HPDE6-E6E7 (cell line): ENCODE results near the gene ZNRF3.

Experiments
- DNase-seq: peaks from one replicate; pipeline ENCODE4 v3.0.0; 2011; ENCODE audit warnings: missing footprints; ENCODE audit errors: extremely low spot score

The ZNRF3 gene

DNA sequence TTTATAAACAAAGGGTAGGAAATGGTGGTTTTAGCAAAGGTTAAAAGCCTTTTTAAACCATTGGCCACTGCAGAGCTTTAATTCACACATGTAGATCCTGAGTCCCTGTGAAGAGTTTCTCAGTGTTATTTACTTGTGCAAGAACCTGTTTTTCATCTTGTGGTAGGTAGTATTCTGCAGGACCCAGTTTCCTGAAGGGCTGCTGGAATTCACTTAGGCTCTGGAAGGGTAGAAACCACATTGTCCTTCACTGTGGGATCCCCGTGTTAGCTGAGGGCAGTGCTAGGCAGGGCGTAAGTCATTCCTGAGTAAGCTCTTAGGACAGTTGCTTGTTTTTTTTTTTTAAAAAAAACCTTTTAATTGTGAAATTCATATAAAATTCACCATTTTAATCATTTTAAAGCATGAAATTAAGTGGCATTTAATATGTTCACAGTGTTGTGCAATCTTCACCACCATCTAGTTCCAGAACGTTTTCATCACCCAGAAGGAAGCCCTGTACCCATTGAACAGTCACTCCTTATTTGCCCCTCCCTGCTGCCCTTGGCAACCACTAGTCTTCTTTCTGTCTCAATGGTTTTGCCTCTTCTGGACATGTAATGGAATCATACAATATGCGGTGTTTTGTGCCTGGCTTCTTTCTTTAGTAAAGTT lies 100.5 kb downstream of the ZNRF3 start:
- no peak for DNase-seq

GRCh38 chr22:28984482-28985158 lies 101.2 kb downstream of the ZNRF3 start:
- no peak for DNase-seq

DNA sequence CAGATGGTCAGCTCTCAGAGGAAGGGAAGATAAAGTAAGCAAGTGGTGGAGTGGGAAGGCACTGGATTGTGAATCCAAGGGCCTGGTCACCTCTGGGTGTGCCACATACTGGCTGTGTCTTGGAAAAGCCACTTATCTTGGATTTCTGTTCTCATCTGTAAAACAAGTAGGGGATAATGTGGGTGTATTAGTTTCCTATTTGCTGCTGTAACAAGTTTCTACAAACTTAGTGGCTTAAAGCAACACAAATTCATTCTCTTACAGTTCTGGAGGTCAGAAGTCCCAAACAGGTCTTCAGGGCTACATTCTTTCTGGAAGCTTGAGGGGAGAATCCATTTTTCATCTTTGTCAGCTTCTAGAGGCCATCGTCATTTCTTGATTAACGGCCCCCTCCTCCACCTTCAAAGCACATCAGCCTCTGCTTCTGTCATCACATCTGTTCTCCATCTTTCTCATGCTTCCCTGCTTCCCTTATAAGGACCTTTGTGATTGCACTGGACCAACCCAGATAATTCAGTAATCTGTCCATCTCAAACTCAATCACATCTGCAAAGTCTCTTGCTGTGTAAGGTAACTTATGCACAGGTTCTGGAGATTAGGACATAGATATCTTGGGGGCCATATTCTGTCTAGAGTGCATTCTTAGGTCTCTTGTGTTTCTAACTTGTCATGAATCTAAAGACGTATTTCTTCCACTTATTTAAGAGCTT lies 102.4 kb downstream of the ZNRF3 start:
- DNase-seq = no peak

GRCh38 chr22:28986366-28986765 lies 103.0 kb downstream of the ZNRF3 start:
- DNase-seq = no peak

- DNase-seq = no peak
Observed at GRCh38 chr22:28988457-28988856, 105.1 kb downstream of the ZNRF3 start.

- DNase-seq = no peak
Observed at GRCh38 chr22:28989035-28989464, 105.7 kb downstream of the ZNRF3 start.

GRCh38 chr22:28989484-28989883 lies 106.1 kb downstream of the ZNRF3 start:
- DNase-seq = no peak

- DNase-seq = no peak
Observed at GRCh38 chr22:28989912-28990311, 106.5 kb downstream of the ZNRF3 start.

DNA sequence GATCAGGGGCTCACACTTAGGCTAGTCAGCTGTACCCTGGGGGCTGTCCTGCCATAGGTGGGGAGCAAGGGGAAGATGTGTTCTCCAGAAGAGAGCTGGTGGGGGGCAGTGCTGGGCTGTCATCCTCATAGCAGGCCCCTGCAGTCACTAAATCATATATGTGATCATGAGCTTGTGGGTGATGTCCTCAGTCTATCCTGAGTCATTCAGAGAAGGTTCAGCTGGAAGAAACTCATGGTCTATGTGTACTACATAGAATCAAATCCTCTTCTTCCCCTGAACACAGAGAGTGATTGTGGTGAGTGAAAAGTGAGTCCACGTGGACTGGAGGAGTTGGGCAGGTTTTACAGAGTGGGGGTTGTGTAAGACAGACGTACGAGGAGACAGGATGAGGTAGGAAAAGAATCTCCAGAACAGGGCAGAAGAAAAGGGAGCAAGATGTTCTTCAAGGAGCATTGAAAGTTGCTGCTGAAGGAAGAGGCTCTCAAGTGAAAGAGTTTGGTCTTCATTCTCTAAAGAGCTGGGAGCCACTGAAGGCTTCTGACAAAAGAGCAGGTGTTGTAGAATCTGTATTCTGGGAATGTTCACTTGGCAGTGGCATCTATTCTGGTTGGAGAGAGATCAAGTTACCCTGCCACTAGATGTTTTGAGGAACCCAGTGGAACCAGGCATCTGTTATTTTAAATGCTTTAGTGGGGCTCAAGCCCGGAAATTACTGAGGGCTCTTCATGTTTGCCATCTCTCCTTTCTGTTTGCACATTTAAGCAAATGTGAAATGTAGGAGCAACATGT lies 109.4 kb downstream of the ZNRF3 start:
- DNase-seq = no peak

GRCh38 chr22:28994522-28994921 lies 111.2 kb downstream of the ZNRF3 start:
- DNase-seq = no peak

DNA sequence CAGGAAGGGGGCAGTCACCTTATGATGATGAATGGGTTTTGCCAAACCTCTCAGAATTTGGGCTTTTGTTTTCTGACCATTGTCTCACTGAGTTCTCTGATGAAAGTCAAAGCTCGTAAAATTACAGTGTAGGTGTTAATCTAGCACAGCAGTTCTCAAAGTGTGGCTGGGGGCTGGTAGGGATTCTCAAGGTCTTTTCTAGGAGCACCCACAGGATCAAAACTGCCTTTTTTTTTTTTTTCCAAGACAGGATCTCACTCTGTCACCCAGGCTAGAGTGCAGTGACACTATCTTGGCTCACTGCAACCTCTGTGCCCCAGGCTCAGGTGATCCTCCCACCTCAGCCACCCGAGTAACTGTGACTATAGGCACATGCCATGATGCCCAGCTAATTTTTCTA lies 112.2 kb downstream of the ZNRF3 start:
- no peak for DNase-seq

GRCh38 chr22:28997342-28997741 lies 114.0 kb downstream of the ZNRF3 start:
- no peak for DNase-seq

DNA sequence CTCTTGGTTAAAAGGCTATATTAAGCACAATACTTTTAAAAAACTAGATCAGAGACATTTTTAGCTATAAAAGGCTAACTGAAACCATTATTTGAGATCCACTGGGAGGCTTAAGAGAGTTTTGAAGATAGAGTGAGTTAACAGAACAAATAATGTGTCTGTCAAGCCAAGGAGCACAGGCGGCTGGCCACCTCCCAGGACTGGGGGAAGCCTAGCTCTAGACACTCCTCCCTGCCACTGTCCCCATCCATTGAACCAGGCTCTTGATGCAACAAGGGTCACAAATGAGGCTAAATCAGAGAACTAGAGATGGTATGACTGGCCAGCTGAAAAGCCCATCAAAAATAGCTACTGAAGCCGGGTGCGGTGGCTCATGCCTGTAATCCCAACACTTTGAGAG lies 115.3 kb downstream of the ZNRF3 start:
- no peak for DNase-seq

DNA sequence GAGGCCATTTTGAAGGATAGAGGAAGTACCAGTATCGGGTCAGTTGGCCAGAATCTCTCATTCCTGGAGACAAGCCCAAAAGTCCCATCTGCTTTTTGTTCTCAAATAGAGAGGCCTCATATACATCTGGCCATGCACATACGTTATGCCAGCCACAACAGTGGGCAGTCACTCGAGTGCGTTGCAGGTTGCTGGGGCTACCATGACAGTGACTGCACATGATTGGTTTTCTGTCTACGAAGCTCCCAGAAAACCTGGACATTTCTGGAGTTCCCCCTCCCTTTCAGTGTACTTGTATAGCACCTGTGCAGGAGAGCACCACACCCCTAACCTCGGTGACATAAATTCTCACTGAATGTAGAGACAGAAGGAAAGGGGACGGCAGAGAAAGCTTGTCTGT lies 116.1 kb downstream of the ZNRF3 start:
- DNase-seq = no peak

- no peak for DNase-seq
Observed at GRCh38 chr22:28999919-29000556, 116.7 kb downstream of the ZNRF3 start.

DNA sequence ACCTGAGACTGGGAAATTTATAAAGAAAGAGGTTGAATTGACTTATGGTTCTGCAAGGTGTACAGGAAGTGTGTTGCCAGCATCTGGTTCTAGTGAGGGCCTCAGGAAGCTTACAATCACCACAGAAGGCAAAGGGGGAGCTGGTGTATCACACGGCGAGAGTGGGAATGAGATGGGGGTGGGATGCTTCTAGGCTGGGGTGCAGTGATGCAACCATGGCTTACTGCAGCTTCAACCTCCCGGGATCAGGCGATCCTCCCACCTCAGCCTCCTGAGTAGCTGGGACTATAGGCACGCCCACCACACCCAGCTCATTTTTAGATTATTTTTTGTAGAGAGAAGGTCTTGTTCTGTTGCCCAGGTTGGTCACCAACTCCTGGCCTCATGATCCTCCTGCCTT lies 117.3 kb downstream of the ZNRF3 start:
- no peak for DNase-seq

DNA sequence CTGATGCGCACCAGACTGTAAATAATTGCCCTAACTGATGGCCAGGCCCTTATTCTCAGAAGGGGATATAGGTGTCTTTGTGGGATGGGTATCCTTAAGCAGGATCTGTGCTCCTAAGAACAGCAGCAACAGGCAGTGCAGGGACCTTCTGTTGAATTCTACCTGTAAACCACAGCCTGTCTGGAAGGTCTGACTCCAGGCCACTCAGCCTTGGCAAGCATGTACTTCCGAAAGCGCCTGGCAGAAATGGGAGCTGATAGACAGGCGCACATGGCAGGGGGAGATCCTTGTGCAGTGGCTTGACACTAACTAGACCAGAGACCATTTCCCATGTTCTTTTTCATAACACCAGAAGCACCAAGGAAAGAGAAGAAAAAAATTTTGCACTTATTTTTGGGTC lies 119.2 kb downstream of the ZNRF3 start:
- DNase-seq = no peak

GRCh38 chr22:29003552-29003951 lies 120.2 kb downstream of the ZNRF3 start:
- no peak for DNase-seq

DNA sequence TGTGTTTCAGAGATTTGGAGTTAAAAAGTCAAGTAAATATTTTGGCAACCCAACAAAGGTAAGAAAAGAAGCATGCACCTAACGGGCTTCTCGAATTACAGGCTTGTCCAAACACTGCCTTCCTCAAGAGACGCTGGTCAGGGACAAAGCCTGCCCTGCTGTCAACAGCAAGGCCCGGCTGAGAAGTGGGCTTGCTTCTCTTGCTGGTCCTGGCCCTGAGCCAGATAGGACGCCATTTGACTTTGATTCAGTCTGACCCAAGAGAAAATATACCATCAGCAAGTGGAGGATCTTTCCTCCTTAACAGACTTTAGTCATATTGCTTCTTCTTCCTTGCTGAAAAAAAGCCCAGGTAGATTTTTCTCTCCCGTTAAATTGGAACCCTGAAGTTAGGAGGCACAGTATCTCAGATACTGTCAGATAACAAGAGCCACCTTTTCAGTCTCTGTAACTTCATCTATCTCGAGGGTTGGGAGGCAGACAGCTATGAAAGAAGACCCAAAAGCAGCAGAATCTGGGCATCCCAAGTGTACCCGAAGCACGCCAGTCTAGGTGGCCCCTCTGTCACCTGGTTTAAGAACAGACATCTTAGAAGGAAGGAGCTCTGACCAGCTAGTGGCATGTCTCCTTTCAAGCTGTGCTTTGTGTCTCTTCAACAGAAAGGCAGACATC lies 120.7 kb downstream of the ZNRF3 start:
- DNase-seq = no peak

- no peak for DNase-seq
Observed at GRCh38 chr22:29004647-29005371, 121.4 kb downstream of the ZNRF3 start.
